Activated CD4-positive, alpha-beta memory T cell treated with anti-CD3 and anti-CD28 coated beads for 36 hours (primary cell): ENCODE results near the gene TRIM7. TPM values are rescaled to one million over a fixed set of nuclear protein-coding genes. Genes with fewer than 3 reads are reported as not detected.

ENCODE experiments used
- CTCF ChIA-PET: fragments of 350-600 bp; sonication (Branson Sonifier 250); formaldehyde crosslinking; loops from one replicate; lab custom pipeline; 2021; ENCODE audit warnings: antibody characterized with exemption, inconsistent platforms; lab: Charles Lee
- POLR2A ChIA-PET: fragments of 350-600 bp; sonication (Branson Sonifier 250); formaldehyde crosslinking; loops from one replicate; lab custom pipeline; 2021; ENCODE audit warnings: antibody characterized with exemption; lab: Charles Lee
- DNase-seq: peaks from one replicate; pipeline ENCODE4 v3.0.0-alpha.2; 2020
- H3K27ac Mint-ChIP-seq: one replicate; pipeline ENCODE4 v1.8.0; 2021; ENCODE audit warnings: mixed read lengths
- H3K27me3 Mint-ChIP-seq: one replicate; pipeline ENCODE4 v1.8.0; 2021; ENCODE audit warnings: mixed read lengths
- H3K36me3 Mint-ChIP-seq: one replicate; pipeline ENCODE4 v1.8.0; 2021; ENCODE audit warnings: mixed read lengths
- H3K4me1 Mint-ChIP-seq: one replicate; pipeline ENCODE4 v1.8.0; 2021; ENCODE audit warnings: low read depth, mixed read lengths
- H3K4me3 Mint-ChIP-seq: one replicate; pipeline ENCODE4 v1.8.0; 2021; ENCODE audit warnings: mild to moderate bottlenecking, mixed read lengths
- H3K9me3 Mint-ChIP-seq: one replicate; pipeline ENCODE4 v1.8.0; 2021; ENCODE audit warnings: mixed read lengths
- intact Hi-C: fragments of 100-400 bp; cut with micrococcal nuclease; formaldehyde crosslinking; loops from one replicate; pipeline ENCODE4 v1.15.1; 2023
- total RNA-seq, 2 experiments: library from RNA; stranded (reverse); gene quantifications; one replicate each; pipeline ENCODE4 v1.2.3, GENCODE V29; 2021

The TRIM7 gene
- total RNA-seq, 2 experiments from 2014 or later = 2.9 to 3.5 TPM

GRCh38 chr5:181231432-181231831, 26.4 kb upstream of the TRIM7 start:
- intact Hi-C loops = no loop called here
- DNase-seq = no peak
- no peak overlapping the region for H3K4me3 Mint-ChIP-seq
- no peak overlapping the region for H3K27ac Mint-ChIP-seq
- no peaks in the 10 kb centered on the region for H3K9me3 Mint-ChIP-seq
- H3K4me1 Mint-ChIP-seq = peaks cover 13% of the 10 kb centered on the region
- ChIA-PET CTCF (no interaction called here), POLR2A (interaction anchor here (1.3 kb wide), 1 partner anchor 10 kb away, joined by 4 read pairs; no protein-coding TSS in a partner anchor)
- H3K36me3 Mint-ChIP-seq = peaks cover 37% of the 10 kb centered on the region
- no peaks in the 10 kb centered on the region for H3K27me3 Mint-ChIP-seq

- H3K4me1 Mint-ChIP-seq = peaks cover 18% of the 10 kb centered on the region
- ChIA-PET CTCF (no interaction called here), POLR2A (interaction anchor here (1.2 kb wide), 1 partner anchor 11 kb away, joined by 6 read pairs; no protein-coding TSS in a partner anchor)
- no peak overlapping the region for H3K27ac Mint-ChIP-seq
- H3K36me3 Mint-ChIP-seq = peaks cover 29% of the 10 kb centered on the region
- no peak for DNase-seq
- H3K9me3 Mint-ChIP-seq = no peaks in the 10 kb centered on the region
- no peak overlapping the region for H3K4me3 Mint-ChIP-seq
- intact Hi-C loops = no loop called here
- H3K27me3 Mint-ChIP-seq = no peaks in the 10 kb centered on the region
These were observed 25.6 kb upstream of the TRIM7 start for GRCh38 chr5:181230551-181230950.

DNA sequence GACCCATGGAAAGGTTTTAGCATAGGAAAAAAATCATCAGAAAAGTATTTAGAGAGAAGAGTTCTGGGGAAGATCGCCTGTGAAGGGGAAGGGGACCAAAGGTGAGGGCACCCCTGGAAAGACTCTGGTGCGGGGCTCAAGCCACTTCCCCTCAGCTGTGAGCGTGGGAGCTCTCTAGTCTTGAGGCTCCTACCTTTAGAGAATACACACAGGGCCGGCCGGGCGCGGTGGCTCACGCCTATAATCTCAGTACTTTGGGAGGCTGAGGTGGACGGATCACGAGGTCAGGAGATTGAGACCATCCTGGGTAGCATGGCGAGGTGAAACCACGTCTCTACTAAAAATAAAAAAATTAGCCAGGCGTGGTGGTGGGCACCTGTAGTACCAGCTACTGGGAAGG, 25.0 kb upstream of the TRIM7 start:
- H3K4me1 Mint-ChIP-seq = peaks cover 23% of the 10 kb centered on the region
- no peaks in the 10 kb centered on the region for H3K27me3 Mint-ChIP-seq
- ChIA-PET POLR2A (interaction anchor here (1.2 kb wide), 1 partner anchor 11 kb away, joined by 6 read pairs; no protein-coding TSS in a partner anchor), CTCF (interaction anchor here (0.6 kb wide), 1 partner anchor 1690 kb away, joined by 3 read pairs; no protein-coding TSS in a partner anchor)
- peak overlapping the region; percentile 26 for H3K27ac Mint-ChIP-seq
- H3K36me3 Mint-ChIP-seq = peaks cover 29% of the 10 kb centered on the region
- intact Hi-C loops = no loop called here
- no peak overlapping the region for H3K4me3 Mint-ChIP-seq
- DNase-seq = no peak
- H3K9me3 Mint-ChIP-seq = no peaks in the 10 kb centered on the region

GRCh38 chr5:181224390-181225229, 19.6 kb upstream of the TRIM7 start:
- intact Hi-C loops = loop anchor here (1.0 to 5.0 kb wide), 2 partner anchors 8 to 1527 kb away; partner anchors contain the start of gene CANX

GRCh38 chr5:181223729-181224389, 18.9 kb upstream of the TRIM7 start:
- CTCF ChIA-PET = interaction anchor here (0.6 to 2.8 kb wide), 5 partner anchors 18 to 39 kb away, joined by 3 to 16 read pairs (median 10); no protein-coding TSS in a partner anchor
- intact Hi-C loops = loop anchor here (1.0 to 5.0 kb wide), 7 partner anchors 8 to 1527 kb away; partner anchors contain the start of genes CANX, MGAT1 and TRIM52
- H3K27me3 Mint-ChIP-seq = peaks cover 6% of the 10 kb centered on the region
- H3K4me1 Mint-ChIP-seq = peaks cover 45% of the 10 kb centered on the region
- POLR2A ChIA-PET = interaction anchor here (0.6 to 7.1 kb wide), 8 partner anchors 11 to 37 kb away, joined by 3 to 100 read pairs (median 12); partner anchors contain the start of genes RACK1 and TRIM52
- DNase-seq = peak; percentile 71
- peak overlapping the region; percentile 98 for H3K27ac Mint-ChIP-seq
- H3K4me3 Mint-ChIP-seq = peak overlapping the region; percentile 98
- no peaks in the 10 kb centered on the region for H3K9me3 Mint-ChIP-seq
- H3K36me3 Mint-ChIP-seq = peaks cover 9% of the 10 kb centered on the region

More at GRCh38 chr5:181224390-181225229, 19.6 kb upstream of the TRIM7 start:
- DNase-seq = peak; percentile 61
- H3K27me3 Mint-ChIP-seq = peaks cover 6% of the 10 kb centered on the region
- H3K36me3 Mint-ChIP-seq = peaks cover 14% of the 10 kb centered on the region
- peaks cover 48% of the 10 kb centered on the region for H3K4me1 Mint-ChIP-seq
- H3K9me3 Mint-ChIP-seq = no peaks in the 10 kb centered on the region
- ChIA-PET CTCF (interaction anchor here (2.8 kb wide), 1 partner anchor 40 kb away, joined by 10 read pairs; no protein-coding TSS in a partner anchor), POLR2A (interaction anchor here (0.7 to 7.1 kb wide), 6 partner anchors 10 to 36 kb away, joined by 3 to 100 read pairs (median 21); partner anchors contain the start of genes RACK1 and TRIM52)
- H3K27ac Mint-ChIP-seq = peak overlapping the region; percentile 98
- H3K4me3 Mint-ChIP-seq = peak overlapping the region; percentile 98

DNA sequence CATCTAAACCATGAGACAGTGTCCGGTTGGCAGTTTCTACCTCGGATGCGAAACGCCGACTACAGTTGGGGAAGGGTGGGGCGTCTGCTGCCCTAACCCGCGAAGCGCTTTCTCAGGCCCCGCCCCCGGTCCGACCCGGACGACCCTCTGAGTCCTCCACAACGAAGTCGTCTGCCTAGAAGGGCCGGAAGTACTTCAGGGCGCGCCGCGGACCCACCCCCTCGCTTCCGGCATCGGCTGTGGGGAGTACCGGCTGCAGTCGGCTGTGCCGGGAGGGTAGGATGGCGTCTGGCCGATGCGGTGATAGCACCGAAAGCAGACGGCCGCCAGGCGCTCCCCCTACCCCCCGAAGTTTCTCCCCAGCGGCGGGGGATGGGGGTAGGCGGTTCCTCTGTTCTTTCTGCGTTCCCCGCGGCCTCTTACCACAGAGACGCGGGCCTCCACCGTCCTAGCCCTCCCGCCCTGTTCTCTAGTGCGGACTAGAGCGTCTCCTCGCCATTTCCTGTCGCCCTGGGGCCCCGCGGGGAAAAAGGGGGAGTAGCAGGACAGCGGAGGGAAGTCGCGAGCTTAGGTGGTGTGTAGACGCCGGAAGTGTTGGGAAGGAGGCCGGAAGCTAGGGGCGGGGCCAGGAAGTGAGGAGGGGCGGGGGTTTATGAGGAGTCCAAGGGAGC, 18.2 kb upstream of the TRIM7 start, which contains the start of gene TRIM41:
Gene TRIM41 (plus strand): TSS at position 224 of the 671 bp plus-strand sequence. CDS start 719 bp downstream, outside the sequence.
- intact Hi-C loops = loop anchor here (1.0 to 5.0 kb wide), 6 partner anchors 21 to 1526 kb away; partner anchors contain the start of genes CANX, MGAT1 and TRIM52
- Mint-ChIP-seq H3K27me3 (peaks cover 7% of the 10 kb centered on the region), H3K36me3 (peaks cover 11% of the 10 kb centered on the region)

GRCh38 chr5:181222630-181223057, 17.6 kb upstream of the TRIM7 start:
- H3K27me3 Mint-ChIP-seq = peaks cover 9% of the 10 kb centered on the region
- intact Hi-C loops = loop anchor here (1.0 to 5.0 kb wide), 8 partner anchors 15 to 1525 kb away; partner anchors contain the start of genes CANX, MGAT1 and TRIM52
- peak overlapping the region; percentile 98 for H3K27ac Mint-ChIP-seq
- no peaks in the 10 kb centered on the region for H3K9me3 Mint-ChIP-seq
- peaks cover 13% of the 10 kb centered on the region for H3K36me3 Mint-ChIP-seq
- peak overlapping the region; percentile 98 for H3K4me3 Mint-ChIP-seq
- ChIA-PET CTCF (interaction anchor here (1.5 to 2.8 kb wide), 4 partner anchors 16 to 33 kb away, joined by 9 to 16 read pairs (median 10); no protein-coding TSS in a partner anchor), POLR2A (interaction anchor here (0.6 to 7.1 kb wide), 7 partner anchors 12 to 42 kb away, joined by 3 to 100 read pairs (median 20); partner anchors contain the start of genes RACK1 and TRIM52)
- H3K4me1 Mint-ChIP-seq = peaks cover 53% of the 10 kb centered on the region
- DNase-seq = no peak

More for the DNA sequence above, 18.2 kb upstream of the TRIM7 start, which contains the start of gene TRIM41:
- CTCF ChIA-PET = interaction anchor here (0.6 to 2.8 kb wide), 5 partner anchors 18 to 39 kb away, joined by 3 to 16 read pairs (median 10); no protein-coding TSS in a partner anchor
- Mint-ChIP-seq H3K4me3 (peak within 1 kb of the TSS; percentile 98), H3K27ac (peak within 1 kb of the TSS; percentile 98), H3K9me3 (no peaks in the 10 kb centered on the region), H3K4me1 (peaks cover 48% of the 10 kb centered on the region)
- POLR2A ChIA-PET = interaction anchor here (0.6 to 7.1 kb wide), 7 partner anchors 11 to 38 kb away, joined by 3 to 100 read pairs (median 20); partner anchors contain the start of genes RACK1 and TRIM52
- DNase-seq = peak; percentile 98

GRCh38 chr5:181221792-181222629, 17.0 kb upstream of the TRIM7 start:
- ChIA-PET POLR2A (interaction anchor here (0.6 to 7.1 kb wide), 7 partner anchors 13 to 43 kb away, joined by 3 to 100 read pairs (median 20); partner anchors contain the start of genes RACK1 and TRIM52), CTCF (interaction anchor here (1.5 to 2.8 kb wide), 4 partner anchors 15 to 33 kb away, joined by 9 to 16 read pairs (median 10); no protein-coding TSS in a partner anchor)
- H3K27ac Mint-ChIP-seq = peak overlapping the region; percentile 98
- intact Hi-C loops = loop anchor here (1.0 to 5.0 kb wide), 4 partner anchors 15 to 1525 kb away; partner anchors contain the start of genes CANX and MGAT1
- no peaks in the 10 kb centered on the region for H3K9me3 Mint-ChIP-seq
- peak; percentile 98 for DNase-seq
- peaks cover 13% of the 10 kb centered on the region for H3K36me3 Mint-ChIP-seq
- H3K27me3 Mint-ChIP-seq = peaks cover 9% of the 10 kb centered on the region
- H3K4me1 Mint-ChIP-seq = peaks cover 56% of the 10 kb centered on the region
- H3K4me3 Mint-ChIP-seq = peak overlapping the region; percentile 98

DNA sequence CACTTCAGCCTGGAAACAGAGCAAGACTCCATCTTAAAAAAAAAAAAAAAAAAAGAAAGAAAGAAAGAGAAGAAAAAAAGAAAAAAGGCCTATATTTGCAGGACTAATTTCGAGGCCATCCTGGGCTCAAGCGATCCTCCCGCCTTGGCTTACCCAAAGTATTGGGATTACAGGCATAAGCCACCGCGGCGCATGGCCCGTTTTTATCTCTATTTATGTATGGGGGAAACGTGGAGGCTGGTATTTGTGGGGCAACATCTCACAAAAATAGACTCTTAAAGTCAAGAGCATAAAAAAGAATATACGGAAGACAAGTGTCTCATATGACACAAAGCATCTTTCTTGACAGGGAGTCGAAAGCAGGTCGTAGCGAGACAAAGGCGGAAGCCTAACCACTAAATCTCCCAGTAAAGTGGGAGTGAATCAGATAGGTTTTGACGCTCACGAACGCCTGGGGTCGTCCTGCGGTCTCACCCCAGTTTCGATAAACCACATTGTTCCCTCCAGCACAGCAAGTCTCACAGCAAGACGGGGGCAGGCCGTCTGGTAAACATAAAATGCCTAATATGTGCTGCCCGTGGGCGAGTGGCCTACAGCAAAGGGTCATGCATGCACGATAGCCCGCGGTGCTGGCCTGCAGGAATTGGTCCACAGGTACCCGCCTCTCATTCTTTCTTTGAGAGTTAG, 16.3 kb upstream of the TRIM7 start:
- peak; percentile 72 for DNase-seq
- peak overlapping the region; percentile 98 for H3K27ac Mint-ChIP-seq
- ChIA-PET CTCF (interaction anchor here (1.5 to 2.8 kb wide), 3 partner anchors 14 to 32 kb away, joined by 9 to 16 read pairs (median 10); no protein-coding TSS in a partner anchor), POLR2A (interaction anchor here (1.5 to 7.1 kb wide), 5 partner anchors 13 to 32 kb away, joined by 8 to 100 read pairs (median 22); partner anchors contain the start of gene RACK1)
- H3K4me3 Mint-ChIP-seq = peak overlapping the region; percentile 98
- intact Hi-C loops = loop anchor here (5.0 kb wide), 1 partner anchor 1524 kb away; the partner anchor contains the start of gene CANX
- H3K9me3 Mint-ChIP-seq = no peaks in the 10 kb centered on the region
- peaks cover 10% of the 10 kb centered on the region for H3K36me3 Mint-ChIP-seq
- peaks cover 57% of the 10 kb centered on the region for H3K4me1 Mint-ChIP-seq
- H3K27me3 Mint-ChIP-seq = peaks cover 9% of the 10 kb centered on the region
